Activated CD8-positive, alpha-beta memory T cell treated with anti-CD3 and anti-CD28 coated beads, Interleukin-2, amount 10 ng/mL, durations not matched to agents 7 days and 5 days (primary cell): ENCODE measurements around the gene ST3GAL5. TPM values are rescaled to one million over a fixed set of nuclear protein-coding genes. Genes with fewer than 3 reads are reported as not detected.

Experiments
- ATAC-seq: fragments of 150-1000 bp; cut with Tn5 transposase; one replicate; pipeline ENCODE4 v1.10.0; 2021; ENCODE audit warnings: moderate library complexity
- CTCF ChIA-PET: fragments of 350-600 bp; sonication (Branson Sonifier 250); formaldehyde crosslinking; loops from one replicate; lab custom pipeline; 2021; ENCODE audit warnings: antibody characterized with exemption; lab: Charles Lee
- DNase-seq: peaks from one replicate; pipeline ENCODE4 v3.0.0-alpha.2; 2020
- H3K27ac Mint-ChIP-seq: one replicate; pipeline ENCODE4 v1.8.0; 2021; ENCODE audit warnings: mild to moderate bottlenecking, mixed read lengths
- H3K27me3 Mint-ChIP-seq: one replicate; pipeline ENCODE4 v1.8.0; 2021; ENCODE audit warnings: mixed read lengths
- H3K36me3 Mint-ChIP-seq: one replicate; pipeline ENCODE4 v1.8.0; 2021; ENCODE audit warnings: mild to moderate bottlenecking, mixed read lengths
- H3K4me1 Mint-ChIP-seq: one replicate; pipeline ENCODE4 v1.8.0; 2021; ENCODE audit warnings: mixed read lengths
- H3K4me3 Mint-ChIP-seq: one replicate; pipeline ENCODE4 v1.8.0; 2021; ENCODE audit warnings: mild to moderate bottlenecking, moderate library complexity, mixed read lengths
- H3K9me3 Mint-ChIP-seq: one replicate; pipeline ENCODE4 v1.8.0; 2022; ENCODE audit warnings: low read depth, mixed read lengths
- total RNA-seq, 2 experiments: library from RNA; stranded (reverse); gene quantifications; one replicate each; pipeline ENCODE4 v1.2.3, GENCODE V29; 2021

Gene ST3GAL5
- total RNA-seq, 2 experiments from 2014 or later: 73.9 to 74.0 TPM

DNA sequence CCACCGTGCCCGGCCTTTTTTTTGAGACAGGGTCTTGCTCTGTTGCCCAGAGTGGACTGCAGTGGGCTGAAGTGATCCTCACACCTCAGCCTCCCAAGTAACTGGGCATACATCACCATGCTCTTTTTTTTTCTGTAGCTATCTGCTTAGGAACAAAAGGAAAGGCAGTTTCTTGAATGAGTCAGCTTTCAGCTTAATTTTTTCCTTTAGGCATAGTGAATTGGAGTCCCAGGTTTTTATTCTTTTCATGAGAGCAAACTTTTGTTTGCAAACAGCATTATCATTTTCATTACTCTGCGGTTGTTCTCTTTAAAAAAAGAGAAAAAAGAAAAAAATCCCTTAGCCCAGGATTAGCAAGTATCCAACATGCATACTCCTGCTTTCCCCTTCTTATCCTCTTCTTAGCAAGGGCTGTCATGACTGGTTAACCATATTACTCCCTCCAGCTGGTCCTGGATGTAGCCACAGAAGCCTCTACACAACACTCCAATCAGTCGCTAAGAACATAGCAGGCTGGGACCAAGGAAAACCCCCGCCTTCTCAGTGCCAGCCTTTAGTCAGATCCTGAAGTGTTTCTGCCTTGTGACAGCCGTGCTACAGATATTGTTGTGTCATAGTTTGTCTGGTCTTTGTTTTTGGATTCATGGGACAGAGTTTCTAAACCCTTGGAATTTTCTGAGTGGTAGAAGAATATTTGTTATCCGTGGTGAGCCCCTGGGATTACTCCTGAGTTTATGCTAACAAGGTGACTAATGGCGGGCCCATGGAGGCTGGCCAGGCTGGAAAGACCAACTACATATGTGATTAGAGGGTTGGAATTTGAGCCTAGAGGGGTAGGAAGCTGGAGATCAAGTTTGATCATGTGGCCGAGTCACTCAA is 23.3 kb upstream of the ST3GAL5 start:
- Mint-ChIP-seq H3K36me3 (no peaks in the 10 kb centered on the region), H3K4me3 (no peak overlapping the region), H3K4me1 (peaks cover 2% of the 10 kb centered on the region), H3K9me3 (no peaks in the 10 kb centered on the region), H3K27me3 (no peaks in the 10 kb centered on the region), H3K27ac (no peak overlapping the region)
- ATAC-seq: no peak
- no peak for DNase-seq
- CTCF ChIA-PET: interaction anchor here (1.1 to 1.8 kb wide), 2 partner anchors 9 to 85 kb away, joined by 3 to 4 read pairs; no protein-coding TSS in a partner anchor

DNA sequence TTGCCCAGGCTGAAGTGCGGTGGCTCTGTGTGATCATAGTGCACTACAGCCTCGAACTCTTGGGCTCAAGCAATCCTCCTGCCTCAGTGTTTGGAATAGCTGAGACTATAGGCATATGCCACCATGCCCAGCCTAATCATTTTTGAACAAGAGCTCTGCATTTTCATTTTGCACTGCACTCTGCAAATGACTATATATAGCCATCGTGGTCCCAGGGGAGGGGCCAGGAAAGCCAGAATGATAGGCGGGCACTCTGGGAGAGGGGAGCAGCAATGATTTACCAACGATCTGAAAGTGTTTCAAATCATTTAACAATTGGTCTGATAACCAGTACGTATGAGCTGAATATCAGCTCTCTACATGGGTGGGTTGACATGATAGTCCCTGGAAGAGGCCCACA is 22.3 kb upstream of the ST3GAL5 start:
- CTCF ChIA-PET: interaction anchor here (1.0 to 1.8 kb wide), 3 partner anchors 10 to 182 kb away, joined by 3 to 4 read pairs (median 4); partner anchors contain the start of gene ST3GAL5
- Mint-ChIP-seq H3K4me1 (peaks cover 2% of the 10 kb centered on the region), H3K27ac (no peak overlapping the region), H3K27me3 (no peaks in the 10 kb centered on the region), H3K36me3 (no peaks in the 10 kb centered on the region), H3K4me3 (no peak overlapping the region), H3K9me3 (no peaks in the 10 kb centered on the region)
- ATAC-seq: no peak
- DNase-seq: no peak

DNA sequence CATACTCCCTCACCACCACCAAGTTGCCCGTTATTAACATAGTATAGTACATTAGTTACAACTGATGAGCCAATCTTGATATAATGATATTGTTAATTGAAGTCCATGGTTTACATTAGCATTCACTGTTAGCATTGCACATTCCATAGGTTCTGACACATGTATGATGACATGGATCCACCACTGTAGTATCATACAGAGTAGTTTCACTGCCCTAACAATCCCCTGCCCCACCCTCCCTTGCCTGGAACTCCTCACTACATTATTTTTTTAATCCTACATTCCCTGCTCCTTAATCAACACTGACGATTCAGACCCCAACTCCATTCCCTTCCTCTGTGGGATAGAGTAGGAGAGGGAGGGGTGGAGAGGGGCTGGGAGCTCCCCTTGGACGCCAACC is 20.2 kb upstream of the ST3GAL5 start:
- H3K27me3 Mint-ChIP-seq: peaks cover 5% of the 10 kb centered on the region
- ATAC-seq: no peak
- H3K4me1 Mint-ChIP-seq: peaks cover 2% of the 10 kb centered on the region
- CTCF ChIA-PET: interaction anchor here (0.9 to 1.7 kb wide), 3 partner anchors 10 to 102 kb away, joined by 3 to 9 read pairs (median 3); partner anchors contain the start of gene ST3GAL5
- H3K36me3 Mint-ChIP-seq: no peaks in the 10 kb centered on the region
- no peak overlapping the region for H3K27ac Mint-ChIP-seq
- no peak overlapping the region for H3K4me3 Mint-ChIP-seq
- H3K9me3 Mint-ChIP-seq: no peaks in the 10 kb centered on the region
- DNase-seq: no peak

DNA sequence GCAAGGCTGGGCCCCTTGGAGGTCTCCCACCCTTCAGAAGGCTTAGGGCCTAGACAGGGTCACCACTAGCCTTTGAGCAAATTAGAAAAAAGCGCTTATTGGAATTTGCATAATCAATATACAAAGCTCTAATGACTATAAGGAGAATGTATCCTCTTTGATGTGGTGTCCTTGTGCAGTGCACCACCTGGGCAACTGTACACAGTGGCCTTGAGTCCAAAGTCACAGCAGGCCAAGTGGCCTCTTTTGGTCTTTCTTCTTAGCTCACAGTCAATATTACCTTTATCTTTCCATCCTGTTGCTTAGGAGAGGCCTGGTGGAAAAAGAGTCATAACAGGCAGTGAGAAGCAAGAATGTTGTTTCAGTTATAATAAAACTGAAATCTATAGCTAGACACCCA is 19.7 kb upstream of the ST3GAL5 start:
- CTCF ChIA-PET: interaction anchor here (0.9 to 1.7 kb wide), 3 partner anchors 11 to 102 kb away, joined by 3 to 9 read pairs (median 3); partner anchors contain the start of gene ST3GAL5
- Mint-ChIP-seq H3K4me1 (peaks cover 2% of the 10 kb centered on the region), H3K9me3 (no peaks in the 10 kb centered on the region), H3K27ac (no peak overlapping the region), H3K27me3 (peaks cover 5% of the 10 kb centered on the region), H3K36me3 (no peaks in the 10 kb centered on the region), H3K4me3 (no peak overlapping the region)
- DNase-seq: no peak
- ATAC-seq: no peak

DNA sequence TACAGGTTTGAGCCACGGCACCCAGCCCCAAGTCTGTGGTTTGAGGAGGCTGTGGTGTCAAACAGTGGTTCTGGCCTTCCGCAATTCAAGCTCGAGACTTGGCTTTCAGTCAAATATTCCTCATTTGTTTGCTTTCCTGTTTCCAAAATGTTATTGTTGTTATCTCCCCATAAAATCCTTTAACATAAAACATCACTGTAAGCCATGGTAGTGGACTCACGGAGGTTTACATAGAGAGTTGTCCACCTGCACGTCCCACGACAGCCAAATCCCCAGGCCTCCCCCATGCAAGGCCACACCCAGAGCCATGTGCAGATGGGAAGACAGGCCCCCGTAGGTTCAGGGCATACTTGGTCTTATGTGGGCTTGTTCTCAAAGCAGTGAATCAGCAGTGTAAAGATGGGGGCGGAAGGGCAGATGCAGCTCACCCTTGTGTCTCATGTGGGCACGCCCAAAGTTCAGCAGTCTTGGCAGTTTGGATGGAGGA is 18.9 kb upstream of the ST3GAL5 start:
- DNase-seq (no peak), ATAC-seq (no peak)
- Mint-ChIP-seq H3K4me3 (no peak overlapping the region), H3K27me3 (peaks cover 5% of the 10 kb centered on the region), H3K27ac (no peak overlapping the region), H3K9me3 (no peaks in the 10 kb centered on the region), H3K4me1 (peaks cover 2% of the 10 kb centered on the region), H3K36me3 (no peaks in the 10 kb centered on the region)
- CTCF ChIA-PET: interaction anchor here (0.9 to 1.5 kb wide), 3 partner anchors 8 to 172 kb away, joined by 3 to 4 read pairs (median 3); no protein-coding TSS in a partner anchor

DNA sequence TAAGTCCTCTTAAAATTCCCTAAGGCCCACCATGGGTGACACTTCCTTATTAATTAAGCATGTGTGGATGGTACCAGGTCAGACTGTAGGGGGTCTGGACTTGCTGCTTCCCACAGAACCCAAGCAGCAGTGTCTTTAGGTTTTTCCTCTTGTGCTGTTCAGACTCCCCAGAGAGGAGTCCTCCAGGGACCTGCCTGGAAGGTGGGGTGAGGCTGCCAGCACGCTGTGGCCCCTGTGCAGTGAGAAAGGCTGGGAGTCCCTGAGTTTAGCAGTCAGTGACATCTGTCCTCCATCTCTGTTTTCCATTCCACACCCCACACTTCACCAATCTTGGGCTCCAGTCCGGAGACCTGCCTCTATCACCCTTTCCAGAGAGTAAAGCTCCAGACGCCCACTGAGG is 18.0 kb upstream of the ST3GAL5 start:
- ATAC-seq: no peak
- Mint-ChIP-seq H3K27ac (no peak overlapping the region), H3K4me3 (no peak overlapping the region), H3K36me3 (no peaks in the 10 kb centered on the region), H3K27me3 (peaks cover 5% of the 10 kb centered on the region), H3K4me1 (peaks cover 2% of the 10 kb centered on the region), H3K9me3 (no peaks in the 10 kb centered on the region)
- no peak for DNase-seq
- CTCF ChIA-PET: interaction anchor here (1.5 kb wide), 1 partner anchor 173 kb away, joined by 3 read pairs; no protein-coding TSS in a partner anchor

DNA sequence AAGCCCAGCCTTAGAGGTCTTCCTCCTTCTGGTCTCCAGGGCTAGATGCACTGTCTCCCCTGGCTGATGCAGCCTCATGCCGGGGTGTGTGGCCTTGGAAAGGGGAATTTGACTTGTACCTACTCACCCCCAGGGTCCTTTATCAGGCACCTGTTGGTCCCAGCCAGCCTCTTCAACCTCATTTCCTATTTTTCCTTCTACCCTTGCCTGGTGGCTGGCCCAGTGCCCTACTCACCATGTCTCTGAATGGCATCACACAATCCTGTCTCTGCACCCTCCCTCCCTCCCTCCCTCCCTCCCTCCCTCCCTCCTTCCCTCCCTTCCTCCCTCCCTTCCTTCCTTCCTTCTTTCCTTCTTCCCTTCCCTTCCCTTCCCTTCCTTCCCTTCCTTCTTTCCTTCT is 17.1 kb upstream of the ST3GAL5 start:
- peaks cover 5% of the 10 kb centered on the region for H3K27me3 Mint-ChIP-seq
- no peaks in the 10 kb centered on the region for H3K9me3 Mint-ChIP-seq
- CTCF ChIA-PET: no interaction called here
- H3K4me1 Mint-ChIP-seq: peaks cover 2% of the 10 kb centered on the region
- no peak overlapping the region for H3K27ac Mint-ChIP-seq
- DNase-seq (no peak), ATAC-seq (no peak)
- no peak overlapping the region for H3K4me3 Mint-ChIP-seq
- no peaks in the 10 kb centered on the region for H3K36me3 Mint-ChIP-seq

DNA sequence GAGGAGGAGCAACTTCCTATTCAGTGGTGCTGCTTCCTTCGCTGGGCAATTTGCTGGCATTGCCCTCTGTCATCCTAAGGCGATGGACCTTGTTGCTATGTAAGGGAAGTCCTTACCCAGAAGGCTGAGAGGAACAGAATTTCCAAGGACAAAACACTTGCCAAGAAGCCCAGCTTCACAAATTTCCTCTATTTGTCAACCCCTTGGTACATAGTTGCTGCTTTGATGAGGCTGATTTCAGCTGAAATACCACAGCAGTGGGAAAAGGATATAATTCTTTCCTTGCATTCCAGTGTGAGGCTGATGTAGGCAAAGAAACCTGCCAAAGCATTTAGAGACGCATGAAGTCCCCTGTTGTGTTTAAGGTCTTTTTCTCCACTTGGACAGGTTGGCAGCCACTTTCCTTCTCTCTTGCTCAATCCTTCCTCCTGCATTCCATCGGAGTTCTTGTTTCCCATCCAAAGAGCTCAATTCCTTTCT is 16.4 kb upstream of the ST3GAL5 start:
- Mint-ChIP-seq H3K36me3 (no peaks in the 10 kb centered on the region), H3K27ac (no peak overlapping the region), H3K4me3 (no peak overlapping the region), H3K9me3 (no peaks in the 10 kb centered on the region), H3K27me3 (peaks cover 5% of the 10 kb centered on the region), H3K4me1 (no peaks in the 10 kb centered on the region)
- DNase-seq (no peak), ATAC-seq (no peak)
- CTCF ChIA-PET: interaction anchor here (1.0 to 1.2 kb wide), 2 partner anchors 16 to 163 kb away, joined by 3 read pairs; no protein-coding TSS in a partner anchor

DNA sequence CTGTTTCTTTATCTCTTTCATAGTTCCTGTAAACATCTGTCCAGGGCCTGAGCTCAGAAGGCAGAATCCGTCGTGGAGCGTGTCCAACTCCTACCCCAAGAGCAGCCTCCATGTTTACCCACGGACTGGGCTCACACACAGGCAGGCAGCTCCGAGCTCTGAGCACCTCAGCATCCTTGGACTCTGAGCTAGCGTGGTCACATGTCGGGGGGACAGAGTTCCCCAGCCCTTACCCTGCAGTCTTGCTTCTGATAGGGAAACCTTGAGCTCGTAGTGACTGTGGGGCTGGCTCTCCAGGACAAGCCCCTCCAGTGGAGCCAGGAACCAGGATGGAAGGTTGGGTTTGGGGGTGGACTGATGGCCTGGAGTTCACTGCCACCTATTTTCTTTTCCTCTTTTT is 15.1 kb upstream of the ST3GAL5 start:
- CTCF ChIA-PET: interaction anchor here (1.1 to 5.4 kb wide), 4 partner anchors 15 to 175 kb away, joined by 3 to 23 read pairs (median 6); partner anchors contain the start of gene ST3GAL5
- peaks cover 5% of the 10 kb centered on the region for H3K27me3 Mint-ChIP-seq
- no peak overlapping the region for H3K27ac Mint-ChIP-seq
- H3K36me3 Mint-ChIP-seq: no peaks in the 10 kb centered on the region
- DNase-seq (no peak), ATAC-seq (no peak)
- H3K9me3 Mint-ChIP-seq: no peaks in the 10 kb centered on the region
- H3K4me3 Mint-ChIP-seq: no peak overlapping the region
- H3K4me1 Mint-ChIP-seq: peaks cover 1% of the 10 kb centered on the region

DNA sequence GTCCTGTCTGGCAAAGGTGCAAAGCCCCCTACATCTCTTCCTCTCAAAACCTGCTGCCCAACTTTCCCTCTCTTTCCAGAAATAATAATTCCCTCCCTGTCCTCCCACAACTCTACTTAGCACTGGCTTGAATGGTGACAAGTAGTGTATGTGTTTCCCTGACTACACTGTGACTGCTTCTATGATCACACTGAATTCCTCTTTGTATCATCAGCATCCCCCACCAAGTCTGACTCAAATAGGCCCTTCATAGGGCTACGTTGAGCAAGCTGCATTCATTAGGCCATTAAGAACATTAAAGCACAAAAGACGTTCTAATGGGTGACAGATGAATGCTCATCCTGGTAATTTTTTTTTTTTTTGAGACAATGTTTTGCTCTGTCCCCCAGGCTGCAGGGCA is 13.7 kb upstream of the ST3GAL5 start:
- H3K27ac Mint-ChIP-seq: no peak overlapping the region

DNA sequence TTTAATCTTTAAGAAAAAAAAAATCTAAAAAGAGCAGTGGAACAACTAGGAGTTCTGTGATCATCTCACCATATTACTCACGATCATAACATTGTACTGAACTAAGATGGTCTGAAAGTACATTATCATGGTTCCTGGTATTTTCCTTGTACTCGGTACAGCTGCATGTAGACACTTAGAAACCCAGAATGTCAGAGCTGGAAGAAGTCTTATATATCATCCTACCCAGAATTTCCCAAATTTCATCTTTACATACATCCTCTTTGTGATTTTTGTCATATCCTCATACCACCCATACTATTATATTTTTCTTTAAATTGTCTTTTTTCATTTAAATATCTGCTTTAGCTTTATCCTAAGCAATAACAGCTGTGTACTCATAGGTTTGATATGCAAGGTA is 12.4 kb upstream of the ST3GAL5 start:
- Mint-ChIP-seq H3K9me3 (peaks cover 2% of the 10 kb centered on the region), H3K27me3 (peaks cover 5% of the 10 kb centered on the region), H3K36me3 (no peaks in the 10 kb centered on the region), H3K27ac (no peak overlapping the region), H3K4me1 (peaks cover 10% of the 10 kb centered on the region), H3K4me3 (no peak overlapping the region)
- DNase-seq (no peak), ATAC-seq (no peak)
- CTCF ChIA-PET: interaction anchor here (5.4 kb wide), 1 partner anchor 13 kb away, joined by 23 read pairs; the partner anchor contains the start of gene ST3GAL5

More for the DNA sequence above, 13.7 kb upstream of the ST3GAL5 start:
- peaks cover 2% of the 10 kb centered on the region for H3K9me3 Mint-ChIP-seq
- H3K27me3 Mint-ChIP-seq: peaks cover 5% of the 10 kb centered on the region
- H3K4me1 Mint-ChIP-seq: peaks cover 8% of the 10 kb centered on the region
- H3K4me3 Mint-ChIP-seq: no peak overlapping the region
- DNase-seq: no peak
- H3K36me3 Mint-ChIP-seq: no peaks in the 10 kb centered on the region
- no peak for ATAC-seq
- CTCF ChIA-PET: interaction anchor here (1.8 to 5.4 kb wide), 2 partner anchors 14 to 71 kb away, joined by 8 to 23 read pairs; partner anchors contain the start of gene ST3GAL5

DNA sequence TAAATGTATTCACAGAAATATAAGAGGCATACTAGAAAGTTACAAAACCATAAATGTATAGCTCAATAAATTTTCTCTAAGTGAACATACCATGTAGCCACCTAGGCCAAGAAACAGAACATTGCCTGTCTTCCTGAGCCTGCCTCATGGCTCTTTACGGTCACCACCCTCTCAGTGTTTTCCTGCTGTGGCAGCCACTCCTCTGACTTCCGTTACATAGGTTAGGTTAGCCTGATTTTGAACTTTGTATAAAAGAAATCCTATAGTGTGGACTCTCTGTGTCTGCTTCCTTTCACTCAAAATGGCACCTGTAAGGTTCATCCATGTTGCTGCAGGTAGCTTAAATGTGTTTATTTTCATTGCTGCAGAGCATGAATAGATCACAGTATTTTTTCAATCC is 11.6 kb upstream of the ST3GAL5 start:
- H3K36me3 Mint-ChIP-seq: peaks cover 2% of the 10 kb centered on the region
- no peak overlapping the region for H3K27ac Mint-ChIP-seq
- ATAC-seq (no peak), DNase-seq (no peak)
- peaks cover under 1% of the 10 kb centered on the region for H3K27me3 Mint-ChIP-seq
- no peak overlapping the region for H3K4me3 Mint-ChIP-seq
- H3K4me1 Mint-ChIP-seq: peaks cover 10% of the 10 kb centered on the region
- CTCF ChIA-PET: interaction anchor here (1.4 to 5.4 kb wide), 2 partner anchors 12 to 73 kb away, joined by 3 to 23 read pairs; partner anchors contain the start of gene ST3GAL5
- peaks cover 5% of the 10 kb centered on the region for H3K9me3 Mint-ChIP-seq

DNA sequence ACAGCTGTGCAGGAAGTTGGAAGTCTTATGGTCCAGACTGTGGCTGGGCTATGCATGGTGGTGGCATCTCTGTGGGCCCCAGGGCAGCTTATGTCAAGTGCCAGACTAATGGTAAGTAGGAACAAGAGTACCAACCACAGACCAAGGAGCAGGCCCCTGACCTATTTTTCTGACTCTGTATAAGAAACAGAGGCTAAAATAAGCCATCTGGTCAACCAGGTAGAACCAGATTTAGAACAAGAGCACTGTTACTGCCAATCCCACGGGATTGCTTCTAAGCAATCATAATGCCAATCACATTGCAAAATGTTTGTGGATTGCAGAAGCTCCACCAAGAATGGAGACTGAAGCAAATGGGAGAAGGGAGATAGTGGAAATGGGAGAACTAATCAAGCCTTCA is 11.1 kb upstream of the ST3GAL5 start:
- H3K4me1 Mint-ChIP-seq: peaks cover 10% of the 10 kb centered on the region
- CTCF ChIA-PET: interaction anchor here (1.4 to 5.4 kb wide), 2 partner anchors 11 to 72 kb away, joined by 3 to 23 read pairs; partner anchors contain the start of gene ST3GAL5
- no peak for DNase-seq
- no peaks in the 10 kb centered on the region for H3K27me3 Mint-ChIP-seq
- no peak overlapping the region for H3K4me3 Mint-ChIP-seq
- no peak for ATAC-seq
- no peak overlapping the region for H3K27ac Mint-ChIP-seq
- H3K9me3 Mint-ChIP-seq: peaks cover 9% of the 10 kb centered on the region
- H3K36me3 Mint-ChIP-seq: peaks cover 6% of the 10 kb centered on the region
